Measurements from ENCODE around the gene DENND2A. TPM values are rescaled to one million over a fixed set of nuclear protein-coding genes. Genes with fewer than 3 reads are reported as not detected.
A peak's percentile ranks its signal among the peaks of the same experiment; 100 is the strongest.
"Not testable (repeated sequence)": the region's sequence is repeated elsewhere in the genome, so short reads cannot be mapped to it uniquely, and the experiment has no call there.

DENND2A gene
- polyA plus RNA-seq, 3 donors, result 32.9 to 38.6 (median 37.3) TPM

DNA sequence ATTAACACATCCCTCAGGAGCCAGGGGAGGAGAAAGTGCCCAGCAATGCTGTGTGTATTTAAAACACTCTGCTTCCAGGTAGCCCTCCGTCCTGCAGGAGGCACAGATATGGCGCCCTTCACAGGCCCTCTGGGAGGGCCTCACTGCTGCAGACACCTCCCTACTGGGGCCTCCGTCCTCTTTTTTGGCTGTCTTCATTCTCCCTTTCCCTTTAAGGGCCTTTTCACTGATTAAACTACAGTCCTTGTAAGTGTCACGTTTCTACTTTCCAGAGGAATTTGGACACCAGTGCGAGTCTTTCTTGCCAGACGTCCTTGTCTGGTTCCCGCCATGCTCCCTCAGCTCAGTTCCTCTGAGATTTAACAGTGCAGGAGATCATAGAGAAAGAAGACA lies 121.6 kb downstream of the DENND2A start:
- DNase-seq, result no peak

DNA sequence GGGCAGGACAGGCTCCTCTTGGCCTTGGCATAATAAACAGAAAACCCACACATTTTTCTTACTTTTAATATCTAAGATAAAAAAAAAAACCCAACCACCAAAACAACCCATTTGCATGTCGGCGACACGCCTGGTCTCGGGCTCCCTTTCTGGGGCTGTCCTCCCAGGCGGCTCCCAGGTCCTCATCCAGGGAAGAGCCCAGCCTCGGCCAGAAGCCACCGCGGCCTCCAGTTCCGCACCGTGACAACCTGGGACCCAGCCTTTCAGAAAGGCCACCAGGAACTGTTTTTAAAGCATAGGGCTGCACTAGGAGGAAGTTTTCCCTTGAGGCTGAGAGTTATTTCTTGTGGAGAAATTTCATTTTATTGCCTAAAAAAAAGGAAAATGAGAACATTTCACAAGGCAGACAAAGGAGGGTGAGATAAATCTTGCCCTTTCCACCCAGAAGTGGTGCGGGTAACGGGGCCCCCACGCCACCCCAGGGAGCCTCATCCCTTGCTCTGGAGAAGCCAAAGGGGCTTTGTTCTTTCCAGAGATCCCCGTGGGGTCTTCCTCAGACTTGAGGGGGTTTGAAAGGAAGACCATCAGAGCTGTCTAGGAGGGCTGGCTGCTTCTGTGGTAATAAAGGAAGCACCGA lies 122.1 kb downstream of the DENND2A start:
- no peak for DNase-seq

DNA sequence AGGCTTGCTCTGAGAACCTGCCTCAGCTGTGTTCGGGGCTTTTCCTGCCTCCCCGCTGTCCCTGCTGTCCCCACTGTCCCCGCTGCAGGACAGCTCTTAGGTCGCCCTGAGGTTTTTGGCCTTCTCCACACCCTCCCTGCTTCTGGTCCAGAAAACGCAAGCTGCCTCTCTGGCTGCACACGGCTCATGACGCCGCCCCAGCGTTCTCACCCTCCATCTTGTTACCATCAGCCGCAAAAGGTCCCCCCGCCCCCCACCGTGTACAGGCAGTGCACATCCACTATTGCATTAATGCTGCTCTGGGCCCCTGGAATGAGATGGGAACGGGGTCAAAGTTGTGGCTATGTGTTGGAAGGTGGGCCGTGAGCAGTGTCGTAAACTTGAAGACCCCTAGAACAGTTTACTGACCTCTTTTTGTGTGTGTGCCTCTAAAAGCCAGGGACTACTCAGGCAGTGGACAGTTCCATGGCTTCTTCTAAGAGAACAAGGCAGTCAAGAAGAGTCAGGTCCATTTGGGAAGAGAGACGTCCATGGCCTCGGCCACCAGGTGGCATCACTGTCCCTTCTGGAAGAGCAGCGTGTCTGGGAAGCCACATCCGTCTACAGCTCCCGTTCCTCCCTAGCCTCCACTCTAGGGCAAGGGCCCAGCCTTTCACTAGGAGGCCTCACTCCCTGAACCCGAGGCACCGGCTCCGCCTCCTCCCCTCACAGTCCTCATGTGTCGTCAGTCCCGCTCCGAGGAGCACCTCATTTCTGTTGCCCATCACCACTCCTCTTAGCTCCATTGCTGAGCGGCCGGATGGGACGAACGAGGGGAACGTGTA lies 122.9 kb downstream of the DENND2A start:
- peak; percentile 89 for DNase-seq

DNA sequence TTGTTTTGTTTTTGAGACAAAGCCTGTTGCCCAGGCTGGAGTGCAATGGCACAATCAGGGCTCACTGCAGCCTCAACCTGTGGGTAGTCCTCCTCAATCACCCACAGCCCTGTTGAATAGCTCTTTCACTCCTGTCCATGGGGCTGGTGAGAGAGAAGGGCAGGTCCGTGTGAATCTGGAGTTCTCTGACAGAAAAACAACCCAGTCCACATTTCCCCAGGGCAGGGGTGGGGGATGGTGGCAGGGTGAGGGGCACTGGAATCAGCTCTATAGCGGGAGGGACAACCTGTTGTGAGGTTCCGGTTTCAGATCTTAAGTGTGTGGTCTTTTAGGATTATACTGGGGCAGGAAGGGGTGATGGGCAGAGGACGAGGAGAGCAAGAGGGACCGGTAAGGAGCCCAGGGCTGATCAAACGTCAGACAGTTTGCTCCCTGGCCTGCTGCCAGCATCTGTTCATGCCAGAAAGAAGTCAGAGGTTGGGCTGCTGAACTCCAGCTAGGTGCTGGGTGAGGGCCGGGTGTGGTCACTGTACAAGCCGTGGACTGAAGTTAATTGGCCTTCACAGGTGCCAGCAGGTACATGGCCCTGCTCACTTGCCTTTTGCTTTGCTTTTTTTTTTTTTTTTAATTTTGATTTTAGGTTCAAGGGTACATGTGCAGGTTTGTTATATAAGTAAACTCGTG lies 128.2 kb downstream of the DENND2A start:
- no peak for DNase-seq

DNA sequence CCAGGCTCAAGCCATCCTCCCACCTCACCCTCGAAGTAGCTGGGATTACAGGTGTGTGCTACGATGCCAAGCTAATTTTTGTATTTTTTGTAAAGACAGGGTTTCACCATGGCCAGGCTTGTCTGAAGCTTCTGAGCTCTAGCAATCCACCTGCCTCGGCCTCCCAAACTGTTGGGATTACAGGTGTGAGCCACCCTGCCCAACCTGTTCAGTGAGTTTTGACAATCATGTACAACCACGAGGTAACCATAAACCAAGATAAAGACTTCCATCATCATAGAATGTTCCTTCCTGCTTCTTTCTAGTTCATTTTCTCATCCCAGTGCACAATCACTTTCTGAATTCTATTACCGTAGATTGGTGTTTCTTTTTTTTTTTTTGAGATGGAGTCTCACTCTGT lies 130.8 kb downstream of the DENND2A start:
- no peak for DNase-seq

DNA sequence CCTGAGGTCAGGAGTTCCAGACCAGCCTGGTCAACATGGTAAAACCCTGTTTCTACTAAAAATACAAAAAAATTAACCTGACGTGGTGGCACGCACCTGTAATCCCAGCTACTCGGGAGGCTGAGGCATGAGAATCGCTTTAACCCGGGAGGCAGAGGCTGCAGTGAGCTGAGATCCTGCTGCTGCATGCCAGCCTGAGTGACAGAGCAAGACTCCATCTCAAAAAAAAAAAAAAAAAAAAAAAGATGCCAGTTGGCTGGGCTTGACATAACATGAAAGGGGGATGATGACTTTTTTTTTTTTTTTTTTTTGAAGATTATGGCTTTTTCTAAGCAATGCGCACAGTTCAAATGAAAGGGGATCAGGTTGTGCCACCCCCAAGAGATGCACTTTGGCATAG lies 133.1 kb downstream of the DENND2A start:
- not testable (repeated sequence) for DNase-seq

DNA sequence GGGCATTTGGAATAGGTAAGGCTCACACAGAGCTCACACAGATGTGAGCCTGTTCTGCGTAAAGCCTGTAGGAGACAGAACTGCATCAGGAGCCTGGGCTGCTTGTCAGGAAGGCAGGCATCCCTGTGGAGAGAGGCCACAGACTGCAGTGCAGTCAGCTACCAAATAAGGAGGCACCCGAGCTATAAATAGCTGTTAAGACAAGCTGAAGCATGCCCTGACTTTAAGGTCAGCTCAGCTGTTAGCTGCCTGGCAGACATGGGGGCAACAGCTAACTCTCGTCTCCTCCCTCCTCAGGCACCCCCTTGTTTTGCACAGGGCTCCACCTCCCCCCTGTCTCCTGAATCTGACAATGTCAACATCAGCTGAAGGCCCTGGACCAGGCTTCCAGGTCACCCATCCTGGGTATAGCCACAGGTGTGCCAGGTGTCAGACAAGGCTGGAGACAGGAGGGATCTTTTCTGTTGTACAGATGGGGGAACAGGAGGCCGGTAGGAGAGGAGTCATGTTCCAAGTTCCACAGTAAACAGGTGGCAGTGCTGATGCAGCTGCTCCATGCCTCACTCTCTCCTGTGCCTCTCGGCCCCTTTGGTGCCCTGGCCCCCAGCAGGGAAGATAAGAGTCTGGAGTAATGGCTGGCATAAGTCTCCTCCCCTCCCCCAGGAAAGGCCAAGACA lies 133.7 kb downstream of the DENND2A start:
- DNase-seq, result no peak

DNA sequence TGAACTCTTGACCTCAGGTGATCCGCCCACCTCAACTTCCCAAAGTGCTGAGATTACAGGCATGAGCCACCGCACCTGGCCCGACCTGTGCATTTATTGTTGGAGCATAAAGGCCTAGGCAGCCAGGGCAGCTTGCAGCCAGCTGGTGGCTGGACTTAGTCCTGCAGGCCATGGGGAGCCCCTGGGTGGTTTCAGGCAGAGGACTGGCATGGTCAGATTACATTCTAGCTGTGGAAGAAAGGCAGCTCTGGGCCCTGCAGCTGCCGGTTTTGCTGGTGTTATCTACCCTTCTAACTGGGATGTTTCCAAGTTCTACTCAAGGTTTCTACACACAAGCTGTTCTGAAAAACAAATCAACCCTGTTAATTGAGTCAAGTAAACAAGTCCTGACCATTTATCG lies 138.6 kb downstream of the DENND2A start:
- no peak for DNase-seq

DNA sequence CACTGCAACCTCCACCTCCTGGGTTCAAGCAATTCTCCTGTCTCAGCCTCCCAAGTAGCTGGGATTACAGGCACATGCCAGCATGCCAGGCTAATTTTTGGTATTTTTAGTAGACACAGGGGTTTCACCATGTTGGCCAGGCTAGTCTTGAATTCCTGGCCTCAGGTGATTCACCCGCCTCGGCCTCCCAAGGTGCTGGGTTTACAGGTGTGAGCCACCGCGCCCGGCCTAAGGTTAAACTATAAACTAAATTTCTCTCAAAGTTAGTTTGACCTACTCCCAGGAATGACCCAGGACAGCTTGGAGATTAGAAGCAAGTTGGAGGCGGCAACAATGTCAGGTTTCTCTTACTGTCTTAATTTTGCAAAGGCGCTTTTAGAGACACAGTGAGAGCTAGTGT lies 142.8 kb downstream of the DENND2A start:
- not testable (repeated sequence) for DNase-seq

DNA sequence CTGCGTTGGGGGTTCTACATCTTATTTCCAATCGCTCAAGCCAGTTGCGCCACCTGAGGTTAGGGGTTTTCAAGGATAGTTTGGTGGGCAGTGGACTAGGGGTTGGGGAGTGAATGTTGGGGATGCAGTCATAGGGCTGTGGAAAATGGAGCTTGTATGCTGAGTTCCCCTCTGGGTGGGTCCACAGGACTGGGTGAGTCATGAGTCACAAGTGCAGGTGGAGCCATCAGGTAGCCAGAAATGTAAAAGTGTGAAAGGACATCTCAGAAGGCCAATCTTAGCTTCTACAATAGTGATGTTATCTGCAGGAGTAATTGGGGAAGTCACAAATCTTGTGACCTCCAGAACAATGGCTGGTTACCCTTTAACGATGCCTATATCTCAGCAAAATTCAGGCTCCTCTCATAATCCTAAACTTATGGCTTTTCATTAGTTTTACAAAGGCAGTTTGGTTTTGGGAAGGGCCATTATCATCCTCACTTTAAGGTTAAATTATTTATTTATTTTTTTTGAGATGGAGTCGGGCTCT lies 143.3 kb downstream of the DENND2A start:
- no peak for DNase-seq

DNA sequence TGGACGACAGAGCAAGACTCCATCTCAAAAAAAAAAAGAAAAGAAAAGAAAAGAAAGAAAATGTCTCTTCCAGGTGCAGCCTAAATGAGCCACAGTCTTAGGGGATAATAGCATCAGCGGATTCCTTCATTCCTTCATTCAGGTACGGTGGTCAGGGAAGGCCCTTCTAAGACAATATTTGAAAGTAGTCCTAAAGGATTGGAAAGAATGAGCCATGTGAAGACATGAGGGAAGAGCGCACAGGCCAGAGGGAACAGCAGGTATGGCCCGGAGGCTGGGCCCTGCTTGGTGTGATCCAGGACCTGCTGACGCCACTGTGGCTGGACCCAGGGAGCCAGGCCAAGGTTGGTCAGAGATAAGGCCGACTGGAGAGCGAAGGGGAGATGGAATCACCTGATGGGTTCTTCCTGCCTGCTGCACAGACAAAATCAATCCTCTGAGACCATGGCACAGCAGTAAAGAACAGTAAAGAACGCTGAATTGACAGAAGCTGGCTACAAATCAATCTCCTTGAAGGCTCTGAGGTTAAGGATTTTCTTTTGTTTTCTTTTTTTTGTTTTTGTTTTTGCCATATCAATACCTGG lies 145.0 kb downstream of the DENND2A start:
- DNase-seq, result no peak

DNA sequence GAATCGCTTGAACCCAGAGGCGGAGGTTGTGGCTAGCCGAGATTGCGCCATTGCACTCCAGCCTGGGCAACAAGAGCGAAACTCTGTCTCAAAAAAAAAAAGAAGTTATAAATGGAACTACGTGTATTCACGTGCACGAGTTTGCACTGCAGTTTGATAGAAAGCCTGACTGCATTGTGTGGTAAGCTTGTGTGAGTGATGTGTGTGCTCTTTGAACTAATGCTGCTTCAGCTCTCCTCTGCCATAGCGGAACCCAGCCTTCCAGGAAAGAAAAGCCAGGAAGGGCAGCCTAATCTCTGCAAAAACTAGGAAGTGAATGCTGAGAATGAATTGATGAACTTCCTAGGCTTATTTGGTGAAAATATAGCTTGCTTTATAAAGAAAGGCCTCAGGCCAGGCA lies 145.7 kb downstream of the DENND2A start:
- DNase-seq, result no peak

DNA sequence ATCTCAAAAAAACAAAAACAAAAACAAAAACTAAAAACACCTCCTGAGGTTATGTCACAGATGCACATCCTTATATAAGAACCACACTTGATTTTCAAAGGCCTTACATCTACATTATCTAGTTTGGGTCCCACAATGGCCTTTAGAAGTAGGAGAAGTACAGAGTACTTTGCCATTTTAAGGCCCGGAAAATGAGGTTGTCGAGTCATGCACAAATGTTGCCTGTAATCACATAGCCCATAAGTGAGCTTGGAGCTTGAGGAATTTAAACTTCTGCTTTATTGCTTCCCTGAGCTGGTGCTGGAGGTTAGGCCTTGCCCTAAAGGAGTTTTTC lies 151.6 kb downstream of the DENND2A start:
- DNase-seq, result no peak

DNA sequence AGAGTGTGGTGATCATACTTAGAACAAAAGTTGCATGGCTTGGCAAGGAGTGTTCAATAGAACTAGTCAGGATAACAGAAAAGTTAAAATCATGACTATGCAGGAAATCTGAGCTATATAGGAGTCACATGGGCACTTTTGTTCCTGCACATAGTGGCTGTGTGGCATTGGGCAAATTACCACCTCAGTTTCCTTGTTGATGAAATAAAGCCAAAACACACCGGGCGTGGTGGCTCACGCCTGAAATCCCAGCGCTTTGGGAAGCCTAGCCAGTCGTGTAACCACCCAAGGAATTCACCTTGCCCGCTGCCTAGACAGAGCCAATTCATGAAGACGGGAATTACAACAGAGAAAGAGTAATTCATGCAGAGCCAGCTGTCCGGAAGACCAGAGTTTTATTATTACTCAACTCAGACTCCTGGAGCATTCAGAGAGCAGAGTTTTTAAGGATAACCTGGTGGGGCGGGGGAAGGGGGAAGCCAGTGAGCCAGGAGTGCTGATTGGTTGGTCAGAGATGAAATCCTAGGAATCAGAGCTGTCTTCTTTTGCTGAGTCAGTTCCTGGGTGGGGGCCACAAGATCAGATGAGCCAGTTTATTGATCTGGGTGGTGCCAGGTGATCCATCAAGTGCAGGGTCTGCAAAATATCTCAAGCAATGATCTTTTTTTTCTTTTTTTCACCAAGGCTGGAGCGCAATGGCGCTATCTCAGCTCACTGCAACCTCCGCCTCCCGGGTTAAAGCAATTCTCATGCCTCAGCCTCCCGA lies 154.9 kb downstream of the DENND2A start:
- no peak for DNase-seq

DNA sequence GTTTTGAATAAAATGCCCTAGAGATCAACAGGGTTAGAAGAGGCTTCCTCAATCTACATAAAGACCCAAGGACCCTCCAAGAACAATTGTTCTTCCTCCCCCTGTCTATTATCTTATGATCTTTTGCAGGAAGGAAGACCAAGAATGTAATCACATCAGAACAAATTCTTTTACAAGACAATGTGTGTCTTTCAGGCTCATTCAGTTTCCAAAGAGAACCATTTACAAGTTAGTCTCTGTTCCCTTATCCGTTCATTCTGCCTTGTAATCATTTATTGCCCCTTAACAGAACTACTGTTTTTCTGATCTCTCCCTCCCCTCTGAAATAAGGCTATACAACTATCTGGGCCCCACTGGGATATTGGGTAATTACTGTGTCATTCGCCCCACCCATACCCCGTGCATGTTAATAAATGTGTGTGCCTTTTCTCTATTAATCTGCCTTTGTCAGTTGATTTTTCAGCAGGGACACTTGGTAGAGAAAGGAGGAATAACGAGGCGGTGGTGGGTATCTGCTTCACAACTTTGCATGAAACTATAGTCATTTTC lies 155.6 kb downstream of the DENND2A start:
- no peak for DNase-seq

DNA sequence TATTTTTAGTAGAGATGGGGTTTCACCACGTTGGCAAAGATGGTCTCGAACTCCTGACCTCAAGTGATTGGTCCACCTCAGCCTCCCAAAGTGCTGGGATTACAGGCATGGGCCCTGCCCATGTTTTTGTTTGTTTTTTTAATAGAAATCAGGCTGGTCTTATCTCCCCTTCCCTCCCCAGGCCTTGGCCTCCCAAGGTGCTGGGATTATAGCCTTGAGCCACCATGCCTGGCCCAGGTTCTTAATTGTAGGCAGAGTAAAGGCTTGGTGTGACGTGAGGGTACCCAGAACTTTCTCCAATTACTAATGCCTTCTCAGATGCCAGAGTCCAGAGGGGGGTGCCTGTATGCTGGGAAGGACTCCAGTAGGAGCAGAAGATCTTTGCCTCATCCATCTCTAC lies 156.1 kb downstream of the DENND2A start:
- DNase-seq, result no peak

DNA sequence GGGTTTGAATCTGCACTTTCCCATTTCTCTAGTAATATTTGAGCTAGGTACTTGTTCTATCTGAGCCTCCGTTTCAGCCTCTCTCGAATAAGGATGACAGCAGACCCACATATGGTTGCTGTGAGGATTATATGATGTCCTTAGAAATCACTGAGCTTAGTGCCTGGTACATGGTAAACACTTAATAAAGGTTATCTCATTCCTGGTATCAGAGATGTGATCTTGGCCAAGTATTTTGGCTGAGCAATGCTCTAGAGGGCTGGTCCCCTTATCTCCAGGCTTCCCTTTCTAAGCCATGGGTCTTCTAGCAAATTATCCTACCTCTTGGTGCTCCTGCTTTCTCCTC lies 160.9 kb downstream of the DENND2A start:
- DNase-seq, result no peak

DNA sequence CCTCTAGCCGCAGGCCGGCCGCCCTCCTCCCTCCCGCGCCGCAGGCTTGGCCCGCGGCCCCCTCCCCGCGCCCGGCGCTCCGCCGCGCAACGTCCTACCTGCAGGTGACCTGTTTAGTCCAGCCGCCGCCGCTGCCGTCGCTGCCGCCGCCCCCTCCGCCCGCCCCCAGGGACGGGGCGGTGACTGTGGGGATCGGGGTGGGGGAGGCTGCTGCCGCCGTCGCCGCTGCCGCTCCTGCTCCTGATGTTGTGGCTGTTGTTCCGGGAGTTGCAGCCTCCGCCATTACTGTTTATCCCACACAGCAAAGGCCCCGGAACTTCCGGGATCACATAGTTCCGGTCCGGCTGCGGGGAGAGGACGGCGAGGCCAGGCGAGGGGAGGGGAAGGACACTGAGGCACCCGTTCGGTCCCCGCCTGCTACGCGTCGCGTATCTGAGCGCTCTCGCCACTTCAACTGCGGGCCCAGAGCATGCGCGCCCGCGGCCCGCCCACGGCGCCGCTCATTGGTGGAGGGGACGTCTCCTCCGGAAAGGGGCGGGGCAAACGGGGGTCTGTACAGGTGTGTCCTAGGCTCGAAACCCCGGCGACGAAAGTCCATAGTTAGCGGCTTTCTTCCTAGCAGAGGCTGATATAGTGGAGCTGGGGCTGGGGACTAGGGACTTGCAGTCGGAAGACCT lies 161.4 kb downstream of the DENND2A start, which contains the start of gene MKRN1:
Gene MKRN1, minus strand, starts transcription at position 444 of the 677 bp plus-strand sequence. Its CDS starts 161 bp downstream, at position 283.
- peak; percentile 94 for DNase-seq

DNA sequence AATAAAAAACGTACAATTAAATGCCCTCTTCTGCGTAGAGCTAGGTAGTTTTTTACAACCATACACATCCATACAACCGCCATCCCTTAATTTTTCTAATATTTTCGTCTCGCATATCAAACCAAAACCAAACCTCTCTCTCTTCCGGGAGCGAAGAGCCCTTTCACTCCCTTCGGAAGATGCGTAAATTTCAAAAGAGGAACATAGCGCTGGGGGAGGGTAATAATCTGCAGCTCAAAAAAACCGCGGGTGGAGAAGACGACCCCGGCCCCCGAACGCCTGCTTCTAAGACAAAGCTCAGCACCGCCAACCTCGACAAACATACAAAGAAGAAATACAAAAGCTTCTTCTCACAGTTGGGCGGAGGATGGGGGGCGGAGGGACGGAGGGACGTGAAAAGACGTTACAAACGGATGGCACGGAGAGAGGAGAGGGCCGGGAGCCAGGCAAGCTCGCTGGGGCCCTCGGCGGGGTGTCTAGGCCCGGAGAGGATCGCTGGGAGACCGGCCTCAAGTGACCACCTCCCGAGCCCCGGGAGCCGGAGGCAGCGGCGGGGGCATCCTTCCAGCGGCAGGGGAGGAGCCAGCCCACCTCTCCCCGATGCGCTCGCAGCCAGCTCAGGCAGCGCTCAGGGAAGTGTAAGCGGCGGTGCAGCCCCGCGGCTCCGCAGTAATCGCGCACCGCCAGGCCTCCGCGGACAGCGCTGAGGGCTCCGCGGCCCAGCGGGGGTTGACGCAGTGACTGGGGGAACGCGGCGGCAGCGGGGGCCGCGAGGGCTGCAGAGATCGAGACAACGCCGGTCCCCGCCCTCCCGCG lies 162.2 kb downstream of the DENND2A start:
- peak; percentile 45 for DNase-seq

Data from renal pelvis (tissue), 4 donors.